HepG2 (cell line): ENCODE results near the gene FKBP10.

ENCODE experiments used
- CHD2 ChIP-seq: IDR thresholded peaks from 2 replicates; pipeline ENCODE4 v1.6.1; 2011; ENCODE audit warnings: low read depth, low read length, improper control_type of control experiment
- CTCF ChIP-seq: sonication (generic); formaldehyde crosslinking; IDR thresholded peaks from 2 replicates; pipeline ENCODE4 v1.5.0; 2020; ENCODE audit warnings: mild to moderate bottlenecking, missing genetic modification reagents, moderate library complexity
- ZFP41 ChIP-seq: sonication (generic); formaldehyde crosslinking; IDR thresholded peaks from 2 replicates; pipeline ENCODE4 v1.4.0; 2020; ENCODE audit warnings: mild to moderate bottlenecking, missing genetic modification reagents, borderline replicate concordance
- ZNF543 ChIP-seq: sonication (generic); formaldehyde crosslinking; IDR thresholded peaks from 2 replicates; pipeline ENCODE4 v1.4.0; 2020; ENCODE audit warnings: mild to moderate bottlenecking, missing genetic modification reagents
- ZNF737 ChIP-seq: sonication (generic); formaldehyde crosslinking; IDR thresholded peaks from 2 replicates; pipeline ENCODE4 v1.5.0; 2020; ENCODE audit warnings: missing genetic modification reagents, mild to moderate bottlenecking, borderline replicate concordance

GRCh38 chr17:41863074-41863848 lies 50.5 kb downstream of the FKBP10 start:
- TF ChIP-seq CTCF (CRISPR knock-in tag) (no peak), ZNF543 (no peak), CHD2 (no peak), ZNF737 (no peak), ZFP41 (CRISPR knock-in tag) (no peak)
